Measurements from ENCODE around the gene MECP2. TPM values are rescaled to one million over a fixed set of nuclear protein-coding genes. Genes with fewer than 3 reads are reported as not detected.
A peak's percentile ranks its signal among the peaks of the same experiment; 100 is the strongest.

The MECP2 gene
- total RNA-seq, 1 donor from 2014 or later, result 43.7 TPM

- H3K27ac Mint-ChIP-seq (ENCODE audit: unreplicated experiment), result no peak overlapping the region
- TF ChIP-seq, protein P1, sequence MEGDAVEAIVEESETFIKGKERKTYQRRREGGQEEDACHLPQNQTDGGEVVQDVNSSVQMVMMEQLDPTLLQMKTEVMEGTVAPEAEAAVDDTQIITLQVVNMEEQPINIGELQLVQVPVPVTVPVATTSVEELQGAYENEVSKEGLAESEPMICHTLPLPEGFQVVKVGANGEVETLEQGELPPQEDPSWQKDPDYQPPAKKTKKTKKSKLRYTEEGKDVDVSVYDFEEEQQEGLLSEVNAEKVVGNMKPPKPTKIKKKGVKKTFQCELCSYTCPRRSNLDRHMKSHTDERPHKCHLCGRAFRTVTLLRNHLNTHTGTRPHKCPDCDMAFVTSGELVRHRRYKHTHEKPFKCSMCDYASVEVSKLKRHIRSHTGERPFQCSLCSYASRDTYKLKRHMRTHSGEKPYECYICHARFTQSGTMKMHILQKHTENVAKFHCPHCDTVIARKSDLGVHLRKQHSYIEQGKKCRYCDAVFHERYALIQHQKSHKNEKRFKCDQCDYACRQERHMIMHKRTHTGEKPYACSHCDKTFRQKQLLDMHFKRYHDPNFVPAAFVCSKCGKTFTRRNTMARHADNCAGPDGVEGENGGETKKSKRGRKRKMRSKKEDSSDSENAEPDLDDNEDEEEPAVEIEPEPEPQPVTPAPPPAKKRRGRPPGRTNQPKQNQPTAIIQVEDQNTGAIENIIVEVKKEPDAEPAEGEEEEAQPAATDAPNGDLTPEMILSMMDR (IDR thresholded peaks at IDR 0.05), result no peak
- no peaks in the 10 kb centered on the region for H3K4me1 Mint-ChIP-seq (ENCODE audit: unreplicated experiment)
- peaks cover 12% of the 10 kb centered on the region for H3K27me3 Mint-ChIP-seq (ENCODE audit: unreplicated experiment)
- no peak overlapping the region for H3K4me3 Mint-ChIP-seq (ENCODE audit: unreplicated experiment)
- no peaks in the 10 kb centered on the region for H3K36me3 Mint-ChIP-seq (ENCODE audit: unreplicated experiment)
- peaks cover 11% of the 10 kb centered on the region for H3K9me3 Mint-ChIP-seq (ENCODE audit: unreplicated experiment)
- DNase-seq (ENCODE audit: extremely low spot score, unreplicated experiment), result no peak
Measured at GRCh38 chrX:154115071-154115470, 17.6 kb upstream of the MECP2 start.

DNA sequence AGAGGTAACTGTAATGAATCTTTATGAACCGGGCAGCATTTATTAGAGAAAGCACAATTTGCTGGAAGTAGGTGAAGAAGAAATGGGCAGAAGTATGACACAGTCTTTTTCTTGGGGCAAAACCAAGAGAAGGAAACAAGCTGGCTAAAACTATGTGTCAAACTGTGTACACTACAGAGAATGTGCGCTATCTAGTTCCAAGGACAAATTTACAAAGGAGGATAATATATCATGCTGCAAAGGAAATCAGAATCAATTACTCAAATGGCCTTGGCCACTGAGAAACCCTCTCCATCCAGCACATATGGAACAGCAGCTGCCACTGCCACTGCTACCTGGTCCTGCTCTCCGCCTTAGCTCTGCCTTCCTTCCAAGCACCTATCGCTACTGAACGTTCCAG, 17.1 kb upstream of the MECP2 start:
- no peak for DNase-seq (ENCODE audit: extremely low spot score, unreplicated experiment)
- no peaks in the 10 kb centered on the region for H3K4me1 Mint-ChIP-seq (ENCODE audit: unreplicated experiment)
- H3K4me3 Mint-ChIP-seq (ENCODE audit: unreplicated experiment), result no peak overlapping the region
- H3K9me3 Mint-ChIP-seq (ENCODE audit: unreplicated experiment), result peaks cover 10% of the 10 kb centered on the region
- H3K36me3 Mint-ChIP-seq (ENCODE audit: unreplicated experiment), result no peaks in the 10 kb centered on the region
- H3K27ac Mint-ChIP-seq (ENCODE audit: unreplicated experiment), result no peak overlapping the region
- peaks cover 12% of the 10 kb centered on the region for H3K27me3 Mint-ChIP-seq (ENCODE audit: unreplicated experiment)
- TF ChIP-seq, protein P1 (IDR thresholded peaks at IDR 0.05), result no peak

GRCh38 chrX:154113729-154114128, 16.2 kb upstream of the MECP2 start:
- TF ChIP-seq, protein P1 (IDR thresholded peaks at IDR 0.05), result no peak
- H3K36me3 Mint-ChIP-seq (ENCODE audit: unreplicated experiment), result no peaks in the 10 kb centered on the region
- no peak for DNase-seq (ENCODE audit: extremely low spot score, unreplicated experiment)
- H3K4me1 Mint-ChIP-seq (ENCODE audit: unreplicated experiment), result no peaks in the 10 kb centered on the region
- no peak overlapping the region for H3K4me3 Mint-ChIP-seq (ENCODE audit: unreplicated experiment)
- peaks cover 10% of the 10 kb centered on the region for H3K9me3 Mint-ChIP-seq (ENCODE audit: unreplicated experiment)
- no peak overlapping the region for H3K27ac Mint-ChIP-seq (ENCODE audit: unreplicated experiment)
- peaks cover 12% of the 10 kb centered on the region for H3K27me3 Mint-ChIP-seq (ENCODE audit: unreplicated experiment)

GRCh38 chrX:154098551-154098950, 1.0 kb upstream of the MECP2 start:
- Mint-ChIP-seq H3K27me3 (ENCODE audit: unreplicated experiment) (peaks cover 16% of the 10 kb centered on the region), H3K4me3 (ENCODE audit: unreplicated experiment) (no peak overlapping the region), H3K9me3 (ENCODE audit: unreplicated experiment) (peaks cover 4% of the 10 kb centered on the region), H3K36me3 (ENCODE audit: unreplicated experiment) (no peaks in the 10 kb centered on the region), H3K27ac (ENCODE audit: unreplicated experiment) (no peak overlapping the region), H3K4me1 (ENCODE audit: unreplicated experiment) (peaks cover 30% of the 10 kb centered on the region)
- DNase-seq (ENCODE audit: extremely low spot score, unreplicated experiment), result no peak
- TF ChIP-seq, protein P1 (IDR thresholded peaks at IDR 0.05), result no peak

DNA sequence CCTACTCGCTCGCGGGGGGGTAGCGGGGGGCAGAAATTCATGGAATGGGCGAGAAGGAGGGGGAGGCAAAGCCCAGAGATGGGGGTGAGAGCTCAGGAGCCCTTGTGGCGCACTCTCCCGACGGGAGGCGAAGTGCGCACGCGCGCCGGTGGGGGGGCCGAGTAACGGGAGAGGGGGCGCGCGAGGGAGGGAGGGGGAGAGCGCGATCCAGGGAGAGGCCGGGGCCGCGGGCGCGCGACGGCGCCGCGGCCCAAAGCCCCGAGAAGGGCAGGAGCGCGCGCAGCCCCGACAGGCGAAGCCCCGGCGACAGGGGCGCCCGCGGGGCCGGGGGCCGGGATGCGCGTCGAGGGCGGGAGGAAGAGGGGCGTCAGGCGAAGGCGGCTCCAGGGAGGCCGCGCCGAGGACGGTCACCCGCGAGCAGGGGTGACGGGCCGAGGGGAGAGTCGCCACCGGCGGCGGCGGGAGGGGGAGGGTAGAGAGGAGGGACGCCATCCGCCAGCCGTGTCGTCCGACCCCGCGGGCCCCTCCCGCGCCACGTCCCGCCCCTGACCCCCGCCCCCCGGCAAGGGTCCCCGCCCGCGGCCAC, 421 bp downstream of the MECP2 start:
- peaks cover 14% of the 10 kb centered on the region for H3K27me3 Mint-ChIP-seq (ENCODE audit: unreplicated experiment)
- peaks cover 35% of the 10 kb centered on the region for H3K4me1 Mint-ChIP-seq (ENCODE audit: unreplicated experiment)
- H3K9me3 Mint-ChIP-seq (ENCODE audit: unreplicated experiment), result peaks cover 2% of the 10 kb centered on the region
- DNase-seq (ENCODE audit: extremely low spot score, unreplicated experiment), result peak; percentile 89
- peak overlapping the region; percentile 83 for H3K4me3 Mint-ChIP-seq (ENCODE audit: unreplicated experiment)
- no peaks in the 10 kb centered on the region for H3K36me3 Mint-ChIP-seq (ENCODE audit: unreplicated experiment)
- H3K27ac Mint-ChIP-seq (ENCODE audit: unreplicated experiment), result peak overlapping the region; percentile 85
- TF ChIP-seq, protein P1 (IDR thresholded peaks at IDR 0.05), result peak; percentile 7
